Measurements from ENCODE around the gene HIF1A. TPM values are rescaled to one million over a fixed set of nuclear protein-coding genes. Genes with fewer than 3 reads are reported as not detected.
"Not testable (repeated sequence)": the region's sequence is repeated elsewhere in the genome, so short reads cannot be mapped to it uniquely, and the experiment has no call there.

HIF1A gene
- total RNA-seq, 4 donors from 2014 or later: 137 to 295 (median 158) TPM

DNA sequence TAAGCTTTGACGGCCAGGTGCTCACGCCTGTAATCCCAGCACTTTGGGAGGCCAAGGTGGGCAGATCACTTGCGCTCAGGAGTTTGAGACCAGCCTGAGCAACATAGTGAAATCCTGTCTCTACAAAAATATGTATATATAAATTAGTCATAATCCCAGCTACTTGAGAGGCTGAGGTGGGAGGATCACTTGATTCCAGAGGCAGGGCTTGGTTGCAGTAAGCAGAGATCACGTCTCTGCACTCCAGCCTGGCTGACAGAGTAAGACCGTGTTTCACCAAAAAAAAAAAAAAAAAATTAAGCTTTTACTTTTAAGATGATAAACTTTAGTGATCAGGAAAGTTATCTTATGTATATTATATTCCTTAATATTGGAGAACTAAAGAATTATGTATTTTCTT is 48.9 kb downstream of the HIF1A start:
- peaks cover 4 to 10% of the 10 kb centered on the region in 2 donors for H3K4me1 ChIP-seq
- no peaks in the 10 kb centered on the region for H3K9me3 ChIP-seq
- H3K27ac ChIP-seq: no peak overlapping the region
- TF ChIP-seq, protein P1, sequence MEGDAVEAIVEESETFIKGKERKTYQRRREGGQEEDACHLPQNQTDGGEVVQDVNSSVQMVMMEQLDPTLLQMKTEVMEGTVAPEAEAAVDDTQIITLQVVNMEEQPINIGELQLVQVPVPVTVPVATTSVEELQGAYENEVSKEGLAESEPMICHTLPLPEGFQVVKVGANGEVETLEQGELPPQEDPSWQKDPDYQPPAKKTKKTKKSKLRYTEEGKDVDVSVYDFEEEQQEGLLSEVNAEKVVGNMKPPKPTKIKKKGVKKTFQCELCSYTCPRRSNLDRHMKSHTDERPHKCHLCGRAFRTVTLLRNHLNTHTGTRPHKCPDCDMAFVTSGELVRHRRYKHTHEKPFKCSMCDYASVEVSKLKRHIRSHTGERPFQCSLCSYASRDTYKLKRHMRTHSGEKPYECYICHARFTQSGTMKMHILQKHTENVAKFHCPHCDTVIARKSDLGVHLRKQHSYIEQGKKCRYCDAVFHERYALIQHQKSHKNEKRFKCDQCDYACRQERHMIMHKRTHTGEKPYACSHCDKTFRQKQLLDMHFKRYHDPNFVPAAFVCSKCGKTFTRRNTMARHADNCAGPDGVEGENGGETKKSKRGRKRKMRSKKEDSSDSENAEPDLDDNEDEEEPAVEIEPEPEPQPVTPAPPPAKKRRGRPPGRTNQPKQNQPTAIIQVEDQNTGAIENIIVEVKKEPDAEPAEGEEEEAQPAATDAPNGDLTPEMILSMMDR (IDR thresholded peaks at IDR 0.05): no peak
- TF ChIP-seq POLR2A (IDR thresholded peaks at IDR 0.05): no peak
- H3K27me3 ChIP-seq: no peaks in the 10 kb centered on the region
- intact Hi-C loops (cut with DNase I): no loop called here
- no peak for DNase-seq
- peaks cover 32 to 53% of the 10 kb centered on the region in 2 donors for H3K36me3 ChIP-seq
- WGBS, 2 donors: 93% methylated on average over 5 of the region's 5 CpGs
- H3K4me3 ChIP-seq (replicated peaks in 1 of 3): no peak overlapping the region

DNA sequence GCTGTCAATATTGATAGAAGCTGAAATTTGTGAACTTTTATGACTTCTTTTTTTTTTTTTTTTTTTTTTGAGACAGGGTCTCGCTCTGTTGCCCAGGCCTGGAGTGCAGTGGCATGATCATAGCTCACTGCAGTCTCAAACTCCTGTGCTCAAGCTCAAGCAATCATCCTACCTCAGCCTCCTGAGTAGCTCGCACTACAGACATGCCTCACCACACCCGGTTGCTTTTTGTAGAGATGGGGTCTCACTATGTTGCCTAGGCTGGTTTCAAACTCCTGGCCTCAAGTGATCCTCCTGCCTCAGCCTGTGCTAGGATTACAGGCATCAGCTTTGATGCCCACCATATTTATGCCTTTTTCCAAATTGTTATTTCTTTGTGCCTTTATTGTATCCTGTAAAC is 51.0 kb downstream of the HIF1A start:
- Histone ChIP-seq H3K36me3 (peaks cover 19 to 44% of the 10 kb centered on the region in 2 donors), H3K27ac (peak overlapping the region in 2 of 3 donors; percentile 30 to 51), H3K4me1 (peaks cover 18 to 24% of the 10 kb centered on the region in 2 donors)
- H3K4me3 ChIP-seq (replicated peaks in 1 of 3); intact Hi-C loops (cut with DNase I); H3K9me3 ChIP-seq; H3K27me3 ChIP-seq: not testable (repeated sequence)
- peak; percentile 47 to 60 for DNase-seq
- WGBS, 2 donors: 56 to 67% methylated on average over 3 of the region's 3 CpGs

DNA sequence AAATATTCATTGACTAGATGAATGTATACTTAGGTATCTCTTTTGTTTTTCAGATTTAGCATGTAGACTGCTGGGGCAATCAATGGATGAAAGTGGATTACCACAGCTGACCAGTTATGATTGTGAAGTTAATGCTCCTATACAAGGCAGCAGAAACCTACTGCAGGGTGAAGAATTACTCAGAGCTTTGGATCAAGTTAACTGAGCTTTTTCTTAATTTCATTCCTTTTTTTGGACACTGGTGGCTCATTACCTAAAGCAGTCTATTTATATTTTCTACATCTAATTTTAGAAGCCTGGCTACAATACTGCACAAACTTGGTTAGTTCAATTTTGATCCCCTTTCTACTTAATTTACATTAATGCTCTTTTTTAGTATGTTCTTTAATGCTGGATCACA is 51.6 kb downstream of the HIF1A start:
- H3K27ac ChIP-seq: peak overlapping the region in 2 of 3 donors; percentile 30 to 51
- TF ChIP-seq, protein P1 (IDR thresholded peaks at IDR 0.05): no peak
- no peak for TF ChIP-seq POLR2A (IDR thresholded peaks at IDR 0.05)
- H3K36me3 ChIP-seq: peaks cover 14 to 39% of the 10 kb centered on the region in 2 donors

DNA sequence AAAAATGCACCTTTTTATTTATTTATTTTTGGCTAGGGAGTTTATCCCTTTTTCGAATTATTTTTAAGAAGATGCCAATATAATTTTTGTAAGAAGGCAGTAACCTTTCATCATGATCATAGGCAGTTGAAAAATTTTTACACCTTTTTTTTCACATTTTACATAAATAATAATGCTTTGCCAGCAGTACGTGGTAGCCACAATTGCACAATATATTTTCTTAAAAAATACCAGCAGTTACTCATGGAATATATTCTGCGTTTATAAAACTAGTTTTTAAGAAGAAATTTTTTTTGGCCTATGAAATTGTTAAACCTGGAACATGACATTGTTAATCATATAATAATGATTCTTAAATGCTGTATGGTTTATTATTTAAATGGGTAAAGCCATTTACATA is 52.0 kb downstream of the HIF1A start:
- H3K4me1 ChIP-seq: peaks cover 18 to 24% of the 10 kb centered on the region in 2 donors
- H3K27me3 ChIP-seq: no peaks in the 10 kb centered on the region
- peaks cover 14 to 34% of the 10 kb centered on the region in 2 donors for H3K36me3 ChIP-seq
- H3K9me3 ChIP-seq: no peaks in the 10 kb centered on the region
- H3K27ac ChIP-seq: no peak overlapping the region
- 96 to 97% methylated on average over 3 of the region's 3 CpGs for WGBS, 2 donors
- no peak overlapping the region for H3K4me3 ChIP-seq (replicated peaks in 1 of 3)
- intact Hi-C loops (cut with DNase I): no loop called here
- no peak for TF ChIP-seq POLR2A (IDR thresholded peaks at IDR 0.05)
- TF ChIP-seq, protein P1 (IDR thresholded peaks at IDR 0.05): no peak
- DNase-seq: no peak

More for the DNA sequence above, 51.6 kb downstream of the HIF1A start:
- intact Hi-C loops (cut with DNase I): no loop called here
- Histone ChIP-seq H3K4me1 (peaks cover 18 to 24% of the 10 kb centered on the region in 2 donors), H3K27me3 (no peaks in the 10 kb centered on the region), H3K4me3 (replicated peaks in 1 of 3) (no peak overlapping the region), H3K9me3 (no peaks in the 10 kb centered on the region)
- DNase-seq: no peak

DNA sequence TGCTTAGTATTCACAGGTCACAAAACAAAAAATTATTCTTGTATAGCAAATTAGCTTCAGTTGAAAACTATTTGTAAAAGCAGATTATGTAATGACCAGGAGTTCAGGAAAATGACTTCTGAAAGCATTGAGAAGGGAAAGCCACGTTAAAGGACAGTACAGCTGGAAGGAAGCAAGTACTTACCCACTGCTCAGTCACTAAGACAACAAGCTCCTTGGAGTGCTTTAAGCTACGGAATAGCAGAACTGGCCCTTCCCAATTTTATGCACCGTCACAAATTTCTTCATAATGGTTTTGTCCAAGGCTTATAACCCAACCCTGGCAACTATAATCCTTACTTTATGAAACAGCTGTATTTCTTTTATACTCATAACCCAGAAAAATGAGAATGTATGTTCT is 54.0 kb downstream of the HIF1A start:
- WGBS, 2 donors: 27 to 37% methylated on average over 3 of the region's 3 CpGs
- H3K27me3 ChIP-seq: no peaks in the 10 kb centered on the region
- no peaks in the 10 kb centered on the region for H3K9me3 ChIP-seq
- H3K27ac ChIP-seq: peak overlapping the region; percentile 39 to 95 (median 53)
- H3K4me1 ChIP-seq: peaks cover 18 to 24% of the 10 kb centered on the region in 2 donors
- H3K4me3 ChIP-seq (replicated peaks in 1 of 3): no peak overlapping the region
- H3K36me3 ChIP-seq: peaks cover 9 to 24% of the 10 kb centered on the region in 2 donors
- no peak for DNase-seq
- intact Hi-C loops (cut with DNase I): no loop called here
- TF ChIP-seq POLR2A (IDR thresholded peaks at IDR 0.05): no peak
- TF ChIP-seq, protein P1 (IDR thresholded peaks at IDR 0.05): no peak

DNA sequence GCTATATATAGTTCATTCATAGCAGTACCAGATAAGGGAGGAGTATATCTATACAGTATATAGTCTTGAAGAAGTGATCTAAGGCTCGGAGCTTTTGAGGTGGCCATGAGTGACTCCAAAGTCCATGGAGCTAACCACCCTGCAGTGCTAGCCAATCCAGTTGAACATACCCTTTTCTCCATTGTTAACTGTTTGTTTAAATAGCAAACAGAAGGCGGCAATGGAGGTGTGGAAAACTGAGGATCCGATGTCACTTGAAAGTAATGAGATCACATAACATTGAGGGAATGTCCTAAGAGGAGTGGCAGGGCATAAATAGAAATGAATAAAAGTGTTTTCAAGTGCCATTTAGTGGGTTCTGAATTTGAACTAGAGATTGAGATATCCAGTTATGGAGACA is 54.6 kb downstream of the HIF1A start:
- DNase-seq: no peak
- H3K27me3 ChIP-seq: no peaks in the 10 kb centered on the region
- H3K4me3 ChIP-seq (replicated peaks in 1 of 3): no peak overlapping the region
- H3K27ac ChIP-seq: peak overlapping the region in 2 of 3 donors; percentile 53 to 95
- 75 to 77% methylated on average over 3 of the region's 3 CpGs for WGBS, 2 donors
- TF ChIP-seq, protein P1 (IDR thresholded peaks at IDR 0.05): no peak
- no peak for TF ChIP-seq POLR2A (IDR thresholded peaks at IDR 0.05)
- peaks cover 18 to 30% of the 10 kb centered on the region in 2 donors for H3K4me1 ChIP-seq
- intact Hi-C loops (cut with DNase I): no loop called here
- H3K9me3 ChIP-seq: no peaks in the 10 kb centered on the region
- H3K36me3 ChIP-seq: peaks cover 9 to 24% of the 10 kb centered on the region in 2 donors

All from thyroid gland (tissue), 4 donors.